Mucosa of rectum (tissue), 2 donors: ENCODE data around the gene ATRNL1.
"Not testable (repeated sequence)": the region's sequence is repeated elsewhere in the genome, so short reads cannot be mapped to it uniquely, and the experiment has no call there.

ENCODE experiments used
- H3K27ac ChIP-seq, 2 donors: one replicate each; pipeline ENCODE4 v1.7.0; 2013; ENCODE audit warnings: inconsistent platforms in 2 of 2, low read depth in 2 of 2, low read length in 2 of 2
- H3K27me3 ChIP-seq, 2 donors: one replicate each; pipeline ENCODE4 v1.7.0; 2013; ENCODE audit warnings: low read length in 2 of 2; ENCODE audit not compliant: control insufficient read depth in 2 of 2, insufficient read depth in 2 of 2
- H3K36me3 ChIP-seq, 2 donors: one replicate each; pipeline ENCODE4 v1.7.0; 2013; ENCODE audit warnings: low read length in 2 of 2; ENCODE audit not compliant: control insufficient read depth in 2 of 2, insufficient read depth in 2 of 2
- H3K4me1 ChIP-seq, 2 donors: one replicate each; pipeline ENCODE4 v1.7.0; 2013; ENCODE audit warnings: low read length in 2 of 2, mild to moderate bottlenecking in 1 of 2; ENCODE audit not compliant: control insufficient read depth in 2 of 2, insufficient read depth in 2 of 2
- H3K4me3 ChIP-seq, 2 donors: one replicate each; pipeline ENCODE4 v1.7.0; 2013; ENCODE audit warnings: low read length in 2 of 2
- H3K9ac ChIP-seq, 2 donors: one replicate each; pipeline ENCODE4 v1.7.0; 2013; ENCODE audit warnings: low read length in 2 of 2, low read depth in 1 of 2, mild to moderate bottlenecking in 1 of 2
- H3K9me3 ChIP-seq, 2 donors: one replicate each; pipeline ENCODE4 v1.7.0; 2013; ENCODE audit warnings: low read length in 2 of 2; ENCODE audit not compliant: control insufficient read depth in 2 of 2
- donor health status: healthy.
- donor health status: Normal muscosa, but diverticular disease.

ATRNL1 gene

DNA sequence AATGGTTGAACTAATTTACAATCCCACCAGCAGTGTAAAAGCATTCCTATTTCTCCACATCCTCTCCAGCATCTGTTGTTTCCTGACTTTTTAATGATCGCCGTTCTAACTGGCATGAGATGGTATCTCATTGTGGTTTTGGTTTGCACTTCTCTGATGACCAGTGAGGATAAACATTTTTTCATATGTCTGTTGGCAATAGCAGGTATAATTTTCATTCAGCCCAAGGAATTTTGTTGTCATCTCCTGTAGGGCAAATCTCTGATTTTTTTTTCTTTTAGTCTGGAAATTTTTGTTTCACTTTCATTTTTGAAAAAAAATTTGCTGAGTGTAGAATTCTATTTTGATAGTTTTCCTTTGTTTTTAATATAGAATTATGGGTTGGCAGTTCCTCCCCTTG is 114.1 kb downstream of the ATRNL1 start:
- H3K27me3 ChIP-seq, H3K4me3 ChIP-seq, H3K9ac ChIP-seq, H3K4me1 ChIP-seq, H3K36me3 ChIP-seq, H3K9me3 ChIP-seq, H3K27ac ChIP-seq: not testable (repeated sequence)

DNA sequence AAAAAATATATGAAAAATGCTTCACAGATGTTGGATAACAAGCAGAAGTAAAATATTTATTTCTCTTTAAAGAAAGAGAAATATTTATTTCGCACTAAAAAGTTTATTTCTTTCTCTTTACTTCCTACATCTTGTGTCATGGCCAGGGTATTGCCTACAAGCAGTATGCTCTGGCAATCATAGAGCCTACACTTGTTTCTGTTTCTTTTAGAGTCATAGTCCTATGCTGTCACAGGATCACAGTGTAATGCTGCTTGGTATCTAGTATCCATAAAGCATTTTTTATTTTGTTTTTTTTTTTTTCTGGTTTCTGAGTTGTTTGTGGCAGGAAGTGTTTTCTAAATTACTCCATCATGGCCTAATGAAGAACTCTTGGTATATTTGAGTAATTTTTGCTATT is 116.0 kb downstream of the ATRNL1 start:
- no peaks in the 10 kb centered on the region for H3K9me3 ChIP-seq
- no peak overlapping the region for H3K4me3 ChIP-seq
- H3K36me3 ChIP-seq: no peaks in the 10 kb centered on the region
- no peak overlapping the region for H3K27ac ChIP-seq
- no peak overlapping the region for H3K9ac ChIP-seq
- H3K4me1 ChIP-seq: no peaks in the 10 kb centered on the region
- no peaks in the 10 kb centered on the region for H3K27me3 ChIP-seq

- H3K4me3 ChIP-seq: no peak overlapping the region
- no peaks in the 10 kb centered on the region for H3K36me3 ChIP-seq
- no peaks in the 10 kb centered on the region for H3K4me1 ChIP-seq
- no peak overlapping the region for H3K9ac ChIP-seq
- H3K9me3 ChIP-seq: no peaks in the 10 kb centered on the region
- no peak overlapping the region for H3K27ac ChIP-seq
- no peaks in the 10 kb centered on the region for H3K27me3 ChIP-seq
Measured at GRCh38 chr10:115214829-115215228, 121.7 kb downstream of the ATRNL1 start.

- H3K4me1 ChIP-seq: no peaks in the 10 kb centered on the region
- no peaks in the 10 kb centered on the region for H3K36me3 ChIP-seq
- no peaks in the 10 kb centered on the region for H3K27me3 ChIP-seq
- H3K9ac ChIP-seq: no peak overlapping the region
- H3K27ac ChIP-seq: no peak overlapping the region
- no peak overlapping the region for H3K4me3 ChIP-seq
- no peaks in the 10 kb centered on the region for H3K9me3 ChIP-seq
Measured at GRCh38 chr10:115219203-115219602, 126.0 kb downstream of the ATRNL1 start.

- Histone ChIP-seq H3K27ac (no peak overlapping the region), H3K27me3 (no peaks in the 10 kb centered on the region), H3K36me3 (no peaks in the 10 kb centered on the region), H3K4me1 (no peaks in the 10 kb centered on the region), H3K9me3 (no peaks in the 10 kb centered on the region), H3K9ac (no peak overlapping the region), H3K4me3 (no peak overlapping the region)
Measured at GRCh38 chr10:115222039-115222438, 128.9 kb downstream of the ATRNL1 start.

DNA sequence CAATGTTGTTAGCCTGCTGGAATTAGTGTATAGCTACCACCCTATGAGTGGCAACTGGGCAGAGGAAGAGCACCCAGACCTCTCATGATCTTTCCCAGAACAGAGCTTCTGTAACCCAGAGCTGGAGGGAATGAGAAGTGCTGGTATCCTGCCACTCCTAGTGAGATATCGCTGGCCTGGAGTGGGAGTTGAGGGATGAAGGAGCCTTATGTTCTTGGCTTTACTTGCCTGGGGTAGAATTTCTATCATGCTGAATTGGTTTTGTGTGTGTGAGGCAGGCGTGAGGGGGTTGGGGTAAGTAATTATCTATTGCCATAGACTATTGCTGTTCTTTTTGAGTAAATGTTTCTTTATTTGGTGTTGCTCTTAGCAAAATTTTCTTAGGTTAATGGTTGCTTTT is 146.6 kb downstream of the ATRNL1 start:
- Histone ChIP-seq H3K36me3 (no peaks in the 10 kb centered on the region), H3K4me1 (no peaks in the 10 kb centered on the region), H3K9me3 (no peaks in the 10 kb centered on the region), H3K27me3 (no peaks in the 10 kb centered on the region), H3K9ac (no peak overlapping the region), H3K27ac (no peak overlapping the region), H3K4me3 (no peak overlapping the region)

DNA sequence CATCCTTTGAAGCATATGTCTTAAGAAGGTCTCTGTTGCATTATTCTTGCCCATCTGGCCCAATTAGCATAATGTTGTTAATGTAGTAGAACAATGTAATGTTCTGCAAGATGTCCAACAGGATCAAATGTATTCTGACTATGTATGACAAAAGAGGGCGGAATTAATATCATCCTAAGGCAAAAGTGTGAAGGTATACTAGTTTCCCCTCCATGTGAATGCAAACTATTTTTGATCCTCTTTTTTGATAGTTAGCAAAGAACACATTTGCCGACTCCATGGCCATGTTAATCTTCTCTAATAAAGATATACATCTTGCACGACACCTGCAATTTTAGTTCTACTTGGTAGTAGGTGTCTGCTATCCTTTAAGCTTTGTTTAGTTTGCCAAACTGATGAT is 157.6 kb downstream of the ATRNL1 start:
- H3K4me1 ChIP-seq: no peaks in the 10 kb centered on the region
- H3K27me3 ChIP-seq: no peaks in the 10 kb centered on the region
- H3K4me3 ChIP-seq: no peak overlapping the region
- no peaks in the 10 kb centered on the region for H3K36me3 ChIP-seq
- no peak overlapping the region for H3K9ac ChIP-seq
- H3K27ac ChIP-seq: no peak overlapping the region
- H3K9me3 ChIP-seq: no peaks in the 10 kb centered on the region

DNA sequence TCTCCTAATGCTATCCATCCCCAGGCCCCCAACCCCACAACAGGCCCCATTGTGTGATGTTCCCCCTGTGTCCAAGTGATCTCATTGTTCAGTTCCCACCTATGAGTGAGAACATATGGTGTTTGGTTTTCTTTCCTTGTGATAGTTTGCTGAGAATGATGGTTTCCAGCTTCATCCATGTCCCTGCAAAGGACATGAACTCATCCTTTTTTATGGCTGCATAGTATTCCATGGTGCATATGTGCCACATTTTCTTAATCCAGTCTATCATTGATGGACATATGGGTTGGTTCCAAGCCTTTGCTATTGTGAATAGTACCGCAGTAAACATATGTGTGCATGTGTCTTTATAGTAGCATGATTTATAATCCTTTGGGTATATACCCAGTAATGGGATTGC is 160.6 kb downstream of the ATRNL1 start:
- H3K9ac ChIP-seq, H3K9me3 ChIP-seq, H3K36me3 ChIP-seq, H3K4me3 ChIP-seq, H3K4me1 ChIP-seq, H3K27me3 ChIP-seq, H3K27ac ChIP-seq: not testable (repeated sequence)

GRCh38 chr10:115272482-115272881 is 179.3 kb downstream of the ATRNL1 start:
- Histone ChIP-seq H3K27ac (no peak overlapping the region), H3K36me3 (no peaks in the 10 kb centered on the region), H3K4me3 (no peak overlapping the region), H3K9ac (no peak overlapping the region), H3K9me3 (no peaks in the 10 kb centered on the region), H3K4me1 (no peaks in the 10 kb centered on the region), H3K27me3 (no peaks in the 10 kb centered on the region)

DNA sequence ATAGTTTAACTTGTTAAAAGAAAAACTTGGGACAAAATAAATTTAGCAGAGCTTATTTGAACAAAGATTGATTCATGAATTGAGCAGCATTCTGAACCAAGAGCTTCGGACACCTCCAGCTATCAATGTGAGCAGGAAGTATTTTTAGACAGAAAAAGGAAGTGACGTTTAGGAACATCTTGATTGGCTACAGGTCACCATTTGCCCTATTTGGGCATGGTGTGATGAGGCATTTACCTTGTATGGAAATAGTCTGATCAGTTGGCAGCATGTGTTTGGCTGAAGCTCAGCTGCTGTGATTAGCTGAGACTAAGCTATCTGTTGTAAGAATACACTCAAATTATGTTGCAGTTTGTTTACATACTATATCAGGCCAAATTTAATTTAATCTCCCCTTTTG is 185.1 kb downstream of the ATRNL1 start:
- Histone ChIP-seq H3K9ac (no peak overlapping the region), H3K27me3 (no peaks in the 10 kb centered on the region), H3K9me3 (no peaks in the 10 kb centered on the region), H3K36me3 (no peaks in the 10 kb centered on the region), H3K27ac (no peak overlapping the region), H3K4me3 (no peak overlapping the region), H3K4me1 (no peaks in the 10 kb centered on the region)

- H3K9ac ChIP-seq: no peak overlapping the region
- H3K4me3 ChIP-seq: no peak overlapping the region
- no peak overlapping the region for H3K27ac ChIP-seq
Measured at GRCh38 chr10:115295213-115295805, 202.1 kb downstream of the ATRNL1 start.

More at GRCh38 chr10:115295213-115295805, 202.1 kb downstream of the ATRNL1 start:
- H3K4me1 ChIP-seq: no peaks in the 10 kb centered on the region
- no peaks in the 10 kb centered on the region for H3K36me3 ChIP-seq
- H3K9me3 ChIP-seq: no peaks in the 10 kb centered on the region
- H3K27me3 ChIP-seq: no peaks in the 10 kb centered on the region
